ENCODE data around the gene KLHL30.

DNA sequence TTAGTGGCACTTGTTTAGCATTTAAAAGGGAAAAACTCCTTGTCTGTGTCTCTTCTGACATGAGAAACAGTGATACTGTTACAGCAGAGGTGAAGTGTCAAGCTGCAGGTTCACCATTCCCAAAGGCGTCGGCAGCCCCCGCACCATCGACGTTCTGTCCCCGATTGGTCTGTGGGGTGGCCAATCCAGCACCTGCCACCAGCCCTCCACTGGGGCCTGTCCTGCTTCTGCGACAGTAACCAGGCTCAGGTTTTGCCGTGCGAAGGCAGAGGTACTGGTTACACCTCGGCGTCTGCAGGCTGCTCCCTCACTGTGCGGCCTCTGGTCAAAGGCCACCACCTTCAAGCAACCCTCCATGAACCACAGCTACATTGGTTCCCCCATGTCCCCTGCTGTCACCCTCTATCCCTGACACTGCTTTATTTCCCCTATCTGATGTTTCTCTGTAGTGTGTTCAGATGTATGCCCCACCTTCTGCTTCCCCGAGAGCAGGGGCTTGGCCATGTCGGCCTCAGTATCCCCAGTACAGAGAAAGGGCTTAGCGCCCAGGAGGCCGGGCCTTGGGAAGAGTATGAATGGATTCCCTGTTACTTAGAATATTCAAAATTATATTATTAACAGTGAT lies 46.9 kb upstream of the KLHL30 start:
- TF ChIP-seq EZH2 (IDR thresholded peaks at IDR 0.05; ENCODE audit: low read length, missing control alignments): no peak
- TF ChIP-seq, protein P1, sequence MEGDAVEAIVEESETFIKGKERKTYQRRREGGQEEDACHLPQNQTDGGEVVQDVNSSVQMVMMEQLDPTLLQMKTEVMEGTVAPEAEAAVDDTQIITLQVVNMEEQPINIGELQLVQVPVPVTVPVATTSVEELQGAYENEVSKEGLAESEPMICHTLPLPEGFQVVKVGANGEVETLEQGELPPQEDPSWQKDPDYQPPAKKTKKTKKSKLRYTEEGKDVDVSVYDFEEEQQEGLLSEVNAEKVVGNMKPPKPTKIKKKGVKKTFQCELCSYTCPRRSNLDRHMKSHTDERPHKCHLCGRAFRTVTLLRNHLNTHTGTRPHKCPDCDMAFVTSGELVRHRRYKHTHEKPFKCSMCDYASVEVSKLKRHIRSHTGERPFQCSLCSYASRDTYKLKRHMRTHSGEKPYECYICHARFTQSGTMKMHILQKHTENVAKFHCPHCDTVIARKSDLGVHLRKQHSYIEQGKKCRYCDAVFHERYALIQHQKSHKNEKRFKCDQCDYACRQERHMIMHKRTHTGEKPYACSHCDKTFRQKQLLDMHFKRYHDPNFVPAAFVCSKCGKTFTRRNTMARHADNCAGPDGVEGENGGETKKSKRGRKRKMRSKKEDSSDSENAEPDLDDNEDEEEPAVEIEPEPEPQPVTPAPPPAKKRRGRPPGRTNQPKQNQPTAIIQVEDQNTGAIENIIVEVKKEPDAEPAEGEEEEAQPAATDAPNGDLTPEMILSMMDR (conservative IDR thresholded peaks at IDR 0.05 in 1 of 2, IDR thresholded peaks at IDR 0.05 in 1 of 2; ENCODE audit: low read depth in 1 of 2, low read length in 2 of 2): no peak
